GM18519 (cell line): ENCODE data around the gene KDM5A.

Experiments
- ATAC-seq: cut with Tn5 transposase; IDR thresholded peaks from one replicate; pipeline ENCODE4 v1.9.1; 2021; ENCODE audit warnings: mild to moderate bottlenecking, moderate library complexity; ENCODE audit not compliant: unreplicated experiment, low FRiP score

Gene KDM5A

GRCh38 chr12:278046-278445, 111.1 kb downstream of the KDM5A start:
- ATAC-seq: no peak

- ATAC-seq: no peak
These were observed 113.3 kb downstream of the KDM5A start for GRCh38 chr12:275812-276211.

GRCh38 chr12:273382-273781, 115.7 kb downstream of the KDM5A start:
- no peak for ATAC-seq

GRCh38 chr12:272942-273341, 116.2 kb downstream of the KDM5A start:
- ATAC-seq: no peak

- ATAC-seq: no peak
These were observed 118.0 kb downstream of the KDM5A start for GRCh38 chr12:271161-271560.

GRCh38 chr12:269191-269590, 119.9 kb downstream of the KDM5A start:
- no peak for ATAC-seq

GRCh38 chr12:268483-268840, 120.7 kb downstream of the KDM5A start:
- ATAC-seq: no peak

GRCh38 chr12:267581-268482, 121.3 kb downstream of the KDM5A start:
- ATAC-seq: no peak

GRCh38 chr12:265096-265495, 124.0 kb downstream of the KDM5A start:
- no peak for ATAC-seq

GRCh38 chr12:264269-264668, 124.9 kb downstream of the KDM5A start:
- ATAC-seq: no peak

GRCh38 chr12:263574-263973, 125.5 kb downstream of the KDM5A start:
- ATAC-seq: no peak

- no peak for ATAC-seq
These were observed 126.3 kb downstream of the KDM5A start, which contains the start of gene SLC6A13 for GRCh38 chr12:262817-263216. TSS of gene SLC6A13 (minus strand) at chr12:262836. CDS start at chr12:260052, 2,784 bp downstream.

GRCh38 chr12:262113-262512, 127.0 kb downstream of the KDM5A start:
- ATAC-seq: no peak

GRCh38 chr12:257521-258321, 131.4 kb downstream of the KDM5A start:
- ATAC-seq: no peak

GRCh38 chr12:256958-257357, 132.2 kb downstream of the KDM5A start:
- no peak for ATAC-seq

GRCh38 chr12:256225-256624, 132.9 kb downstream of the KDM5A start:
- no peak for ATAC-seq

- ATAC-seq: no peak
These were observed 134.2 kb downstream of the KDM5A start for GRCh38 chr12:254912-255311.

GRCh38 chr12:254039-254438, 135.1 kb downstream of the KDM5A start:
- no peak for ATAC-seq

- no peak for ATAC-seq
These were observed 135.8 kb downstream of the KDM5A start for GRCh38 chr12:253116-253831.

- ATAC-seq: no peak
These were observed 136.5 kb downstream of the KDM5A start for GRCh38 chr12:252636-253035.

GRCh38 chr12:247271-247670, 141.8 kb downstream of the KDM5A start:
- ATAC-seq: no peak
